HCT116 (cell line): ENCODE results near the gene PLCB1.

ENCODE experiments used
- EZH2 ChIP-seq: fragments of 200-600 bp; sonication (generic); IDR thresholded peaks from 2 replicates; pipeline ENCODE4 v1.6.1; 2017; ENCODE audit warnings: antibody characterized with exemption, mixed run types
- FOSL1 ChIP-seq: IDR thresholded peaks from 2 replicates; pipeline ENCODE4 v1.6.1; 2012; ENCODE audit warnings: low read depth
- JUND ChIP-seq: IDR thresholded peaks from 2 replicates; pipeline ENCODE4 v1.6.1; 2012
- REST ChIP-seq: IDR thresholded peaks from 2 replicates; pipeline ENCODE4 v1.6.1; 2012; ENCODE audit warnings: low read depth
- SRF ChIP-seq: IDR thresholded peaks from 2 replicates; pipeline ENCODE4 v1.6.1; 2012; ENCODE audit warnings: low read depth
- TF ChIP-seq, protein P1 (sequence below): IDR thresholded peaks from 2 replicates; pipeline ENCODE4 v1.6.1; 2012
- TF ChIP-seq, protein P2 (sequence below), 3 experiments: fragments of 200-600 bp in 1 of 3; sonication (generic) in 1 of 3; IDR thresholded peaks in 2 of 3; conservative IDR thresholded peaks in 1 of 3; 2 replicates each; pipeline ENCODE4 v1.5.1; 2012 to 2017; ENCODE audit warnings: low read depth in 2 of 3, low read length in 2 of 3, antibody characterized with exemption in 1 of 3, borderline replicate concordance in 1 of 3, control low read depth in 1 of 3, mild to moderate bottlenecking in 1 of 3, mixed read lengths in 1 of 3, mixed run types in 1 of 3, moderate library complexity in 1 of 3; ENCODE audit not compliant: insufficient read depth in 1 of 3

DNA sequence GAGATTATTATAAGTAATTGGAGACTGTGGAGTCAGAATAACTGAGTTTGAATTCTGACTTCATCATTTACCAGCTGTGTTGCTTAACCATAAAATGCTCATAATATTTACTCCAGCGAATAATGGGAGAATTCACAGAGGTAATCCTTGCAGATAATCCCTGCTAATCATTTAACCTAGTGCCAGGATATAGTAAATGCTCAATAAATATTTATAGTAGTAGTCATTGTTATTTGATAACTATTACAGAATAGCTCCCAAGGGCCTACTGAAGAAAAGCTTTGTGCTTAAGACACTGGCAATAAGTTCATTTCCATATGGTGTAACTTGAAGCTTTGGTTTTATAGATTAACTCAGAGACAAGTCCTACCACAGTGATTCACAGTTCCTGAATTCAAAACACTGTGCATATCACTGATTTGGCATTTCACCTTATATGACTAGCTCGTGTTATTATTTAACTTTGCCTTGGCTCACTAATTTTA is 728.0 kb downstream of the PLCB1 start:
- no peak for TF ChIP-seq FOSL1
- TF ChIP-seq, protein P1, sequence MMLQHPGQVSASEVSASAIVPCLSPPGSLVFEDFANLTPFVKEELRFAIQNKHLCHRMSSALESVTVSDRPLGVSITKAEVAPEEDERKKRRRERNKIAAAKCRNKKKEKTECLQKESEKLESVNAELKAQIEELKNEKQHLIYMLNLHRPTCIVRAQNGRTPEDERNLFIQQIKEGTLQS, result no peak
- TF ChIP-seq EZH2, result no peak
- TF ChIP-seq, protein P2, sequence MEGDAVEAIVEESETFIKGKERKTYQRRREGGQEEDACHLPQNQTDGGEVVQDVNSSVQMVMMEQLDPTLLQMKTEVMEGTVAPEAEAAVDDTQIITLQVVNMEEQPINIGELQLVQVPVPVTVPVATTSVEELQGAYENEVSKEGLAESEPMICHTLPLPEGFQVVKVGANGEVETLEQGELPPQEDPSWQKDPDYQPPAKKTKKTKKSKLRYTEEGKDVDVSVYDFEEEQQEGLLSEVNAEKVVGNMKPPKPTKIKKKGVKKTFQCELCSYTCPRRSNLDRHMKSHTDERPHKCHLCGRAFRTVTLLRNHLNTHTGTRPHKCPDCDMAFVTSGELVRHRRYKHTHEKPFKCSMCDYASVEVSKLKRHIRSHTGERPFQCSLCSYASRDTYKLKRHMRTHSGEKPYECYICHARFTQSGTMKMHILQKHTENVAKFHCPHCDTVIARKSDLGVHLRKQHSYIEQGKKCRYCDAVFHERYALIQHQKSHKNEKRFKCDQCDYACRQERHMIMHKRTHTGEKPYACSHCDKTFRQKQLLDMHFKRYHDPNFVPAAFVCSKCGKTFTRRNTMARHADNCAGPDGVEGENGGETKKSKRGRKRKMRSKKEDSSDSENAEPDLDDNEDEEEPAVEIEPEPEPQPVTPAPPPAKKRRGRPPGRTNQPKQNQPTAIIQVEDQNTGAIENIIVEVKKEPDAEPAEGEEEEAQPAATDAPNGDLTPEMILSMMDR (IDR thresholded peaks at IDR 0.05 in 2 of 3, conservative IDR thresholded peaks at IDR 0.05 in 1 of 3; ENCODE audit: borderline replicate concordance in 1 of 3, insufficient read depth in 1 of 3, low read depth in 2 of 3, low read length in 2 of 3), result no peak
- TF ChIP-seq REST, result no peak
- no peak for TF ChIP-seq JUND
- TF ChIP-seq SRF, result no peak
